ENCODE data around the gene IQCE. TPM values are rescaled to one million over a fixed set of nuclear protein-coding genes. Genes with fewer than 3 reads are reported as not detected.

IQCE gene
- total and polyA plus RNA-seq, 9 donors, result 4.4 to 19.2 (median 13.3) TPM

GRCh38 chr7:2650451-2650850, 91.7 kb downstream of the IQCE start:
- WGBS, 3 donors, result 61 to 86% (median 85%) methylated on average over 8 of the region's 8 CpGs
- Histone ChIP-seq H3K4me1 (ENCODE audit: insufficient read depth) (no peaks in the 10 kb centered on the region), H3K27me3 (no peaks in the 10 kb centered on the region), H3K36me3 (no peaks in the 10 kb centered on the region), H3K9me3 (no peaks in the 10 kb centered on the region), H3K27ac (no peak overlapping the region), H3K4me3 (no peak overlapping the region)
- no peak for DNase-seq
- no peak for TF ChIP-seq CTCF (IDR thresholded peaks at IDR 0.05)
- TF ChIP-seq POLR2A (IDR thresholded peaks at IDR 0.05), result no peak
- TF ChIP-seq EP300 (IDR thresholded peaks at IDR 0.05), result no peak
- intact Hi-C loops (cut with DNase I), result no loop called here

GRCh38 chr7:2651336-2651735, 92.6 kb downstream of the IQCE start:
- no peak overlapping the region for H3K4me3 ChIP-seq
- no peaks in the 10 kb centered on the region for H3K4me1 ChIP-seq (ENCODE audit: insufficient read depth)
- no peaks in the 10 kb centered on the region for H3K9me3 ChIP-seq
- H3K36me3 ChIP-seq, result no peaks in the 10 kb centered on the region
- no peak overlapping the region for H3K27ac ChIP-seq
- intact Hi-C loops (cut with DNase I), result no loop called here
- no peak for DNase-seq
- 55 to 78% (median 77%) methylated on average over 12 to 15 of the region's 15 CpGs for WGBS, 3 donors
- H3K27me3 ChIP-seq, result no peaks in the 10 kb centered on the region
- TF ChIP-seq EP300 (IDR thresholded peaks at IDR 0.05), result no peak
- no peak for TF ChIP-seq POLR2A (IDR thresholded peaks at IDR 0.05)
- TF ChIP-seq CTCF (IDR thresholded peaks at IDR 0.05), result no peak

- intact Hi-C loops (cut with DNase I), result no loop called here
- Histone ChIP-seq H3K4me1 (ENCODE audit: insufficient read depth) (no peaks in the 10 kb centered on the region), H3K27ac (no peak overlapping the region), H3K9me3 (no peaks in the 10 kb centered on the region), H3K27me3 (no peaks in the 10 kb centered on the region), H3K36me3 (no peaks in the 10 kb centered on the region), H3K4me3 (no peak overlapping the region)
- WGBS, 3 donors, result 89 to 92% (median 90%) methylated on average over 26 to 28 of the region's 28 CpGs
- DNase-seq, result no peak
- no peak for TF ChIP-seq POLR2A (IDR thresholded peaks at IDR 0.05)
- no peak for TF ChIP-seq CTCF (IDR thresholded peaks at IDR 0.05)
- TF ChIP-seq EP300 (IDR thresholded peaks at IDR 0.05), result no peak
These were observed 93.3 kb downstream of the IQCE start for GRCh38 chr7:2651847-2652735.

GRCh38 chr7:2652736-2653060, 93.9 kb downstream of the IQCE start:
- TF ChIP-seq CTCF (IDR thresholded peaks at IDR 0.05) (no peak), POLR2A (IDR thresholded peaks at IDR 0.05) (no peak), EP300 (IDR thresholded peaks at IDR 0.05) (no peak)
- no peaks in the 10 kb centered on the region for H3K36me3 ChIP-seq
- intact Hi-C loops (cut with DNase I), result no loop called here
- H3K27me3 ChIP-seq, result no peaks in the 10 kb centered on the region
- H3K4me3 ChIP-seq, result no peak overlapping the region
- 91 to 96% (median 94%) methylated on average over 11 to 12 of the region's 12 CpGs for WGBS, 3 donors
- no peak for DNase-seq
- no peaks in the 10 kb centered on the region for H3K9me3 ChIP-seq
- no peak overlapping the region for H3K27ac ChIP-seq
- H3K4me1 ChIP-seq (ENCODE audit: insufficient read depth), result no peaks in the 10 kb centered on the region

Measured in ovary (tissue), 9 donors.